HEK293 (cell line): ENCODE results near the gene SERINC3.

ENCODE experiments used
- CTCF ChIA-PET: fragments of 350-600 bp; formaldehyde crosslinking; extraction: SDS; loops from one replicate; lab custom pipeline; 2021; ENCODE audit warnings: antibody characterized with exemption; lab: Yijun Ruan, JAX
- POLR2A ChIA-PET: fragments of 300-600 bp; formaldehyde crosslinking; extraction: SDS; loops from one replicate; lab custom pipeline; 2020; ENCODE audit warnings: antibody characterized with exemption, inconsistent platforms; lab: Yijun Ruan, JAX
- H3K27ac ChIP-seq: fragments of 200-500 bp; sonication (Bioruptor generic); 2 replicates; pipeline ENCODE4 v1.5.1; 2014; ENCODE audit warnings: low read depth, low read length, control low read depth, inconsistent platforms; ENCODE audit errors: extremely low read depth
- H3K36me3 ChIP-seq, 2 experiments: fragments of 200-500 bp in 1 of 2; sonication (Bioruptor generic) in 1 of 2; 1 replicate in 1 of 2; 2 replicates in 1 of 2; pipeline ENCODE4 v1.5.1; 2014 to 2017; ENCODE audit warnings: inconsistent platforms in 2 of 2, low read length in 2 of 2; ENCODE audit not compliant: control insufficient read depth in 2 of 2, insufficient read depth in 1 of 2
- H3K4me1 ChIP-seq: fragments of 200-500 bp; sonication (Bioruptor generic); 2 replicates; pipeline ENCODE4 v1.5.1; 2014; ENCODE audit warnings: mild to moderate bottlenecking, low read length, inconsistent platforms; ENCODE audit not compliant: control insufficient read depth, insufficient read depth
- H3K4me3 ChIP-seq: 2 replicates; pipeline ENCODE4 v1.5.1; 2011; ENCODE audit warnings: low read depth, mild to moderate bottlenecking, control low read depth, low read length, moderate library complexity
- H3K9me3 ChIP-seq: fragments of 200-500 bp; sonication (Bioruptor generic); 2 replicates; pipeline ENCODE4 v1.5.1; 2014; ENCODE audit warnings: low read depth, low read length, inconsistent platforms; ENCODE audit not compliant: control insufficient read depth, insufficient read depth
- ELK4 ChIP-seq: IDR thresholded peaks from 2 replicates; pipeline ENCODE4 v1.6.1; 2011; ENCODE audit warnings: mild to moderate bottlenecking, low read depth, low read length, borderline replicate concordance
- MZF1 ChIP-seq: fragments of 450-650 bp; formaldehyde crosslinking; IDR thresholded peaks from 2 replicates; pipeline ENCODE4 v1.5.1; 2017; ENCODE audit warnings: missing biosample characterization, missing genetic modification characterization, borderline replicate concordance
- PRDM1 ChIP-seq: fragments of 450-650 bp; formaldehyde crosslinking; IDR thresholded peaks from 2 replicates; pipeline ENCODE4; 2016; ENCODE audit warnings: missing biosample characterization, missing genetic modification characterization
- RBAK ChIP-seq: fragments of 450-650 bp; formaldehyde crosslinking; IDR thresholded peaks from 2 replicates; pipeline ENCODE4 v1.5.1; 2016; ENCODE audit warnings: missing biosample characterization, missing genetic modification characterization
- SP2 ChIP-seq: fragments of 450-650 bp; formaldehyde crosslinking; IDR thresholded peaks from 2 replicates; pipeline ENCODE4 v1.5.1; 2016; ENCODE audit warnings: missing biosample characterization, missing genetic modification characterization
- TRIM28 ChIP-seq: IDR thresholded peaks from 2 replicates; pipeline ENCODE4 v1.6.1; 2011; ENCODE audit warnings: low read length, control low read depth, borderline replicate concordance
- TSHZ1 ChIP-seq: fragments of 450-650 bp; formaldehyde crosslinking; IDR thresholded peaks from 2 replicates; pipeline ENCODE4 v1.5.1; 2016; ENCODE audit warnings: missing biosample characterization, missing genetic modification characterization, borderline replicate concordance
- ZBTB7A ChIP-seq: fragments of 450-650 bp; formaldehyde crosslinking; IDR thresholded peaks from 2 replicates; pipeline ENCODE4 v1.5.1; 2016; ENCODE audit warnings: low read depth, missing biosample characterization, missing genetic modification characterization
- ZNF121 ChIP-seq: fragments of 450-650 bp; formaldehyde crosslinking; IDR thresholded peaks from 2 replicates; pipeline ENCODE4 v1.5.1; 2016; ENCODE audit warnings: missing biosample characterization, missing genetic modification characterization
- ZNF214 ChIP-seq: fragments of 450-650 bp; formaldehyde crosslinking; IDR thresholded peaks from 2 replicates; pipeline ENCODE4 v1.5.1; 2017; ENCODE audit warnings: missing biosample characterization, mild to moderate bottlenecking, missing genetic modification characterization, borderline replicate concordance
- ZNF223 ChIP-seq: fragments of 450-650 bp; formaldehyde crosslinking; IDR thresholded peaks from 2 replicates; pipeline ENCODE4 v1.5.1; 2016; ENCODE audit warnings: missing biosample characterization, missing genetic modification characterization
- ZNF23 ChIP-seq: fragments of 450-650 bp; formaldehyde crosslinking; IDR thresholded peaks from 2 replicates; pipeline ENCODE4 v1.5.1; 2016; ENCODE audit warnings: missing biosample characterization, missing genetic modification characterization, borderline replicate concordance
- ZNF239 ChIP-seq: fragments of 450-650 bp; formaldehyde crosslinking; IDR thresholded peaks from 2 replicates; pipeline ENCODE4 v1.5.1; 2016; ENCODE audit warnings: missing biosample characterization, missing genetic modification characterization
- ZNF324 ChIP-seq: fragments of 450-650 bp; formaldehyde crosslinking; IDR thresholded peaks from 2 replicates; pipeline ENCODE4 v1.5.1; 2016; ENCODE audit warnings: missing biosample characterization, missing genetic modification characterization
- ZNF391 ChIP-seq: fragments of 450-650 bp; formaldehyde crosslinking; IDR thresholded peaks from 2 replicates; pipeline ENCODE4 v1.5.1; 2016; ENCODE audit warnings: low read depth, missing biosample characterization, missing genetic modification characterization, borderline replicate concordance
- ZNF433 ChIP-seq: fragments of 450-650 bp; formaldehyde crosslinking; IDR thresholded peaks from 2 replicates; pipeline ENCODE4 v1.5.1; 2016; ENCODE audit warnings: missing biosample characterization, missing genetic modification characterization, low read depth
- ZNF529 ChIP-seq: fragments of 450-650 bp; formaldehyde crosslinking; IDR thresholded peaks from 2 replicates; pipeline ENCODE4 v1.5.1; 2017; ENCODE audit warnings: missing genetic modification characterization, missing biosample characterization; ENCODE audit not compliant: insufficient replicate concordance
- ZNF596 ChIP-seq: fragments of 450-650 bp; IDR thresholded peaks from 2 replicates; pipeline ENCODE4 v1.5.0; 2018; ENCODE audit warnings: missing biosample characterization, mild to moderate bottlenecking, missing genetic modification characterization, moderate library complexity
- ZNF654 ChIP-seq: fragments of 450-650 bp; formaldehyde crosslinking; IDR thresholded peaks from 2 replicates; pipeline ENCODE4 v1.5.1; 2016; ENCODE audit warnings: low read depth, missing biosample characterization, missing genetic modification characterization
- ZNF658 ChIP-seq: fragments of 450-650 bp; formaldehyde crosslinking; IDR thresholded peaks from 2 replicates; pipeline ENCODE4; 2016; ENCODE audit warnings: missing biosample characterization, missing genetic modification characterization
- TF ChIP-seq, protein P1 (sequence below): fragments of 450-650 bp; formaldehyde crosslinking; IDR thresholded peaks from 2 replicates; pipeline ENCODE4 v1.5.1; 2016; ENCODE audit warnings: missing biosample characterization, missing genetic modification characterization
- TF ChIP-seq, protein P2 (sequence below): fragments of 450-650 bp; formaldehyde crosslinking; IDR thresholded peaks from 2 replicates; pipeline ENCODE4 v1.5.1; 2016; ENCODE audit warnings: missing biosample characterization, missing genetic modification characterization
- TF ChIP-seq, protein P3 (sequence below): fragments of 450-650 bp; formaldehyde crosslinking; IDR thresholded peaks from 2 replicates; pipeline ENCODE4 v1.5.1; 2016; ENCODE audit warnings: missing biosample characterization, missing genetic modification characterization
- TF ChIP-seq, protein P4 (sequence below): fragments of 450-650 bp; formaldehyde crosslinking; IDR thresholded peaks from 2 replicates; pipeline ENCODE4 v1.5.1; 2016; ENCODE audit warnings: missing biosample characterization, missing genetic modification characterization, low read depth

The SERINC3 gene

GRCh38 chr20:44456611-44457010 lies 65.3 kb downstream of the SERINC3 start:
- TF ChIP-seq ZBTB7A (tag by site-specific recombination) (no peak), ZNF433 (no peak), ZNF223 (tag by site-specific recombination) (no peak), ZNF23 (tag by site-specific recombination) (no peak), ZNF239 (no peak), MZF1 (no peak), ZNF658 (no peak)
- TF ChIP-seq, protein P1, sequence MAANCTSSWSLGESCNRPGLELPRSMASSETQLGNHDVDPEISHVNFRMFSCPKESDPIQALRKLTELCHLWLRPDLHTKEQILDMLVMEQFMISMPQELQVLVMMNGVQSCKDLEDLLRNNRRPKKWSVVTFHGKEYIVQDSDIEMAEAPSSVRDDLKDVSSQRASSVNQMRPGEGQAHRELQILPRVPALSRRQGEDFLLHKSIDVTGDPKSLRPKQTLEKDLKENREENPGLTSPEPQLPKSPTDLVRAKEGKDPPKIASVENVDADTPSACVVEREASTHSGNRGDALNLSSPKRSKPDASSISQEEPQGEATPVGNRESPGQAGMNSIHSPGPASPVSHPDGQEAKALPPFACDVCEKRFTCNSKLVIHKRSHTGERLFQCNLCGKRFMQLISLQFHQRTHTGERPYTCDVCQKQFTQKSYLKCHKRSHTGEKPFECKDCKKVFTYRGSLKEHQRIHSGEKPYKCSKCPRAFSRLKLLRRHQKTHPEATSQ (tag by site-specific recombination), result no peak
- TF ChIP-seq, all 188 proteins: peak for 0
- no peak overlapping the region for H3K27ac ChIP-seq
- no peaks in the 10 kb centered on the region for H3K36me3 ChIP-seq
- POLR2A ChIA-PET, result no interaction called here
- CTCF ChIA-PET, result no interaction called here
- no peaks in the 10 kb centered on the region for H3K4me1 ChIP-seq
- H3K9me3 ChIP-seq, result no peaks in the 10 kb centered on the region
- no peak overlapping the region for H3K4me3 ChIP-seq

DNA sequence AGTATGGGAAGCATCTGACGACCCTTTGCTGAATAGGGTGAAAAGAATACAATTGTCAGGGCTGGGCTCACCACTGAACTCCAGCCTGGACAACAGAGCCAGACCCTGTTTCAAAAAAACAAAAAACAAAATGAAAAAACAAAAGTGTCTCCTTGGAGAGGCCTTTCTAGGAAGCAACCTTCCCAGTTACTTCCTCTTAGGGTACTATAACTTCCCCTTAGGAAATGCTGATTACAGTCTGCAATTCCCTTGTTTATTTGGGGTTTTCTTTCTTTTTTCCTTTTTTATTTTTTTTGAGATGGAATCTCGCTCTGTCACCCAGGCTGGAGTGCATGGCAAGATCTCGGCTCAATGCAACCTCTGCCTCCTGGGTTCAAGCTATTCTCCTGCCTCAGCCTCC lies 66.7 kb downstream of the SERINC3 start:
- no peaks in the 10 kb centered on the region for H3K4me1 ChIP-seq
- no peaks in the 10 kb centered on the region for H3K36me3 ChIP-seq
- no peak for TF ChIP-seq ZNF121 (tag by site-specific recombination)
- TF ChIP-seq ZNF23 (tag by site-specific recombination), result no peak
- TF ChIP-seq, protein P2, sequence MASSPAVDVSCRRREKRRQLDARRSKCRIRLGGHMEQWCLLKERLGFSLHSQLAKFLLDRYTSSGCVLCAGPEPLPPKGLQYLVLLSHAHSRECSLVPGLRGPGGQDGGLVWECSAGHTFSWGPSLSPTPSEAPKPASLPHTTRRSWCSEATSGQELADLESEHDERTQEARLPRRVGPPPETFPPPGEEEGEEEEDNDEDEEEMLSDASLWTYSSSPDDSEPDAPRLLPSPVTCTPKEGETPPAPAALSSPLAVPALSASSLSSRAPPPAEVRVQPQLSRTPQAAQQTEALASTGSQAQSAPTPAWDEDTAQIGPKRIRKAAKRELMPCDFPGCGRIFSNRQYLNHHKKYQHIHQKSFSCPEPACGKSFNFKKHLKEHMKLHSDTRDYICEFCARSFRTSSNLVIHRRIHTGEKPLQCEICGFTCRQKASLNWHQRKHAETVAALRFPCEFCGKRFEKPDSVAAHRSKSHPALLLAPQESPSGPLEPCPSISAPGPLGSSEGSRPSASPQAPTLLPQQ (tag by site-specific recombination), result no peak
- TF ChIP-seq, protein P3, sequence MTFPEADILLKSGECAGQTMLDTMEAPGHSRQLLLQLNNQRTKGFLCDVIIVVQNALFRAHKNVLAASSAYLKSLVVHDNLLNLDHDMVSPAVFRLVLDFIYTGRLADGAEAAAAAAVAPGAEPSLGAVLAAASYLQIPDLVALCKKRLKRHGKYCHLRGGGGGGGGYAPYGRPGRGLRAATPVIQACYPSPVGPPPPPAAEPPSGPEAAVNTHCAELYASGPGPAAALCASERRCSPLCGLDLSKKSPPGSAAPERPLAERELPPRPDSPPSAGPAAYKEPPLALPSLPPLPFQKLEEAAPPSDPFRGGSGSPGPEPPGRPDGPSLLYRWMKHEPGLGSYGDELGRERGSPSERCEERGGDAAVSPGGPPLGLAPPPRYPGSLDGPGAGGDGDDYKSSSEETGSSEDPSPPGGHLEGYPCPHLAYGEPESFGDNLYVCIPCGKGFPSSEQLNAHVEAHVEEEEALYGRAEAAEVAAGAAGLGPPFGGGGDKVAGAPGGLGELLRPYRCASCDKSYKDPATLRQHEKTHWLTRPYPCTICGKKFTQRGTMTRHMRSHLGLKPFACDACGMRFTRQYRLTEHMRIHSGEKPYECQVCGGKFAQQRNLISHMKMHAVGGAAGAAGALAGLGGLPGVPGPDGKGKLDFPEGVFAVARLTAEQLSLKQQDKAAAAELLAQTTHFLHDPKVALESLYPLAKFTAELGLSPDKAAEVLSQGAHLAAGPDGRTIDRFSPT (tag by site-specific recombination), result no peak
- TF ChIP-seq, protein P4, sequence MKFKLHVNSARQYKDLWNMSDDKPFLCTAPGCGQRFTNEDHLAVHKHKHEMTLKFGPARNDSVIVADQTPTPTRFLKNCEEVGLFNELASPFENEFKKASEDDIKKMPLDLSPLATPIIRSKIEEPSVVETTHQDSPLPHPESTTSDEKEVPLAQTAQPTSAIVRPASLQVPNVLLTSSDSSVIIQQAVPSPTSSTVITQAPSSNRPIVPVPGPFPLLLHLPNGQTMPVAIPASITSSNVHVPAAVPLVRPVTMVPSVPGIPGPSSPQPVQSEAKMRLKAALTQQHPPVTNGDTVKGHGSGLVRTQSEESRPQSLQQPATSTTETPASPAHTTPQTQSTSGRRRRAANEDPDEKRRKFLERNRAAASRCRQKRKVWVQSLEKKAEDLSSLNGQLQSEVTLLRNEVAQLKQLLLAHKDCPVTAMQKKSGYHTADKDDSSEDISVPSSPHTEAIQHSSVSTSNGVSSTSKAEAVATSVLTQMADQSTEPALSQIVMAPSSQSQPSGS, result no peak
- TF ChIP-seq ZNF391 (tag by site-specific recombination), result no peak
- no peak for TF ChIP-seq ZNF596 (tag by site-specific recombination)
- TF ChIP-seq ZNF654 (tag by site-specific recombination), result no peak
- no peak for TF ChIP-seq PRDM1 (tag by site-specific recombination)
- no peak for TF ChIP-seq RBAK (tag by site-specific recombination)
- no peak for TF ChIP-seq TRIM28
- TF ChIP-seq SP2 (tag by site-specific recombination), result no peak
- TF ChIP-seq ZNF214, result no peak
- no peak for TF ChIP-seq ZNF324 (tag by site-specific recombination)
- TF ChIP-seq ZNF529 (tag by site-specific recombination), result no peak
- TF ChIP-seq ELK4, result no peak
- TF ChIP-seq ZNF223 (tag by site-specific recombination), result no peak
- no peak for TF ChIP-seq TSHZ1 (tag by site-specific recombination)
- no peak overlapping the region for H3K4me3 ChIP-seq
- POLR2A ChIA-PET, result no interaction called here
- no peak overlapping the region for H3K27ac ChIP-seq
- no peaks in the 10 kb centered on the region for H3K9me3 ChIP-seq
- CTCF ChIA-PET, result interaction anchor here (0.7 kb wide), 1 partner anchor 69 kb away, joined by 3 read pairs; no protein-coding TSS in a partner anchor
